ENCODE results near the gene ELP4.

GRCh38 chr11:31824879-31825837 is 315.6 kb downstream of the ELP4 start:
- TF ChIP-seq POLR2AphosphoS5 (IDR thresholded peaks at IDR 0.05; ENCODE audit: borderline replicate concordance, low read depth, low read length) (no peak), EZH2 (IDR thresholded peaks at IDR 0.05) (no peak), FOXP2 (optimal IDR thresholded peaks at IDR 0.05; ENCODE audit: control extremely low read depth, extremely low read length, insufficient read depth) (no peak)
